Spleen (tissue), 7 donors: ENCODE measurements around the gene ABHD17C.
"Not testable (repeated sequence)": the region's sequence is repeated elsewhere in the genome, so short reads cannot be mapped to it uniquely, and the experiment has no call there.

Source experiments
- CTCF ChIP-seq, 11 experiments: fragments of 200-600 bp in 7 of 11; fragments of 450-650 bp in 4 of 11; sonication (generic) in 4 of 11; IDR thresholded peaks in 8 of 11; conservative IDR thresholded peaks in 3 of 11; 1 replicate in 7 of 11; 2 replicates in 4 of 11; pipeline versions ENCODE4 v1.4.0 to v1.8.0; 2016 to 2021; ENCODE audit warnings: antibody characterized with exemption in 11 of 11, inconsistent platforms in 4 of 11, mild to moderate bottlenecking in 1 of 11
- POLR2A ChIP-seq, 3 donors: fragments of 450-650 bp; IDR thresholded peaks; one replicate each; pipeline ENCODE4 v1.5.1; 2017; ENCODE audit warnings: antibody characterized with exemption in 3 of 3, mild to moderate bottlenecking in 1 of 3
- POLR2AphosphoS5 ChIP-seq, 3 donors: sonication (generic); formaldehyde crosslinking; IDR thresholded peaks; one replicate each; pipeline ENCODE4 v1.5.1; 2017; ENCODE audit warnings: antibody characterized with exemption in 3 of 3
- donor health status: DM: no; HTN: no; CAD: no; lungs with moderate emphysema.
- donor health status: DM: no; HTN: no; CAD: no.
- donor health status: DM: no; HTN: no; CAD: no.

GRCh38 chr15:80763235-80763634, 68.1 kb downstream of the ABHD17C start:
- TF ChIP-seq CTCF (IDR thresholded peaks at IDR 0.05 in 8 of 11, conservative IDR thresholded peaks at IDR 0.05 in 3 of 11); POLR2A (IDR thresholded peaks at IDR 0.05); POLR2AphosphoS5 (IDR thresholded peaks at IDR 0.05): not testable (repeated sequence)
